ENCODE results near the gene SLC25A41. TPM values are rescaled to one million over a fixed set of nuclear protein-coding genes. Genes with fewer than 3 reads are reported as not detected.
"Not testable (repeated sequence)": the region's sequence is repeated elsewhere in the genome, so short reads cannot be mapped to it uniquely, and the experiment has no call there.

Gene SLC25A41
- total and polyA plus RNA-seq, 2 experiments from 2014 or later: 0.27 to 0.50 TPM

DNA sequence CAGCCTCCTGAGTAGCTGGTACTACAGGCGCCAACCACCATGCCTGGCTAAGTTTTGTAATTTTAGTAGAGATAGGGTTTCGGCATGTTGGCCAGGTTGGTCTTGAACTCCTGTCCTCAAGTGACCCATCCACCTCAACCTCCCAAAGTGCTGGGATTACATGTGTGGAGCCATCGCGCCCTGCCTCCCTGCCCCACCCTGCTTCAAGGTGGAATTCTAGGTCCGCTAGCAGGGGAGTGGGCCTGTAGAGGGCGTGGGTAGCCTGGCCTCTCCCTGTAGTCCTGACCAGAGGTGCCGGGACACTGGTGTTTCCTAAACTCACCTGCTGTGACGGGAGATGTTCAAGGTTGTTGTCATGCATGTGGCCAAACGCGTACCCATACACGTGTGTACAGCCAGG, 398 bp downstream of the SLC25A41 start:
- no peaks in the 10 kb centered on the region for H3K4me1 ChIP-seq (ENCODE audit: insufficient read depth)
- H3K27ac ChIP-seq: no peak overlapping the region
- no peak overlapping the region for H3K4me3 ChIP-seq
- WGBS (ENCODE audit: low lambda C conversion rate, missing lambda C conversion rate): 82% methylated on average over 11 of the region's 11 CpGs
- no peak overlapping the region for H3K4me2 ChIP-seq
- no peaks in the 10 kb centered on the region for H3K27me3 ChIP-seq
- no peaks in the 10 kb centered on the region for H3K79me2 ChIP-seq
- no peaks in the 10 kb centered on the region for H4K20me1 ChIP-seq (ENCODE audit: insufficient read depth, poor library complexity, severe bottlenecking)
- no peaks in the 10 kb centered on the region for H3K9me3 ChIP-seq (ENCODE audit: low read depth)
- no peak for DNase-seq (ENCODE audit: low spot score)
- H3K36me3 ChIP-seq (replicated peaks; ENCODE audit: insufficient read depth, low read depth): no peaks in the 10 kb centered on the region
- H3K9me2 ChIP-seq (replicated peaks; ENCODE audit: insufficient read depth): no peaks in the 10 kb centered on the region
- H2AFZ ChIP-seq: no peak overlapping the region
- TF ChIP-seq, protein P1, sequence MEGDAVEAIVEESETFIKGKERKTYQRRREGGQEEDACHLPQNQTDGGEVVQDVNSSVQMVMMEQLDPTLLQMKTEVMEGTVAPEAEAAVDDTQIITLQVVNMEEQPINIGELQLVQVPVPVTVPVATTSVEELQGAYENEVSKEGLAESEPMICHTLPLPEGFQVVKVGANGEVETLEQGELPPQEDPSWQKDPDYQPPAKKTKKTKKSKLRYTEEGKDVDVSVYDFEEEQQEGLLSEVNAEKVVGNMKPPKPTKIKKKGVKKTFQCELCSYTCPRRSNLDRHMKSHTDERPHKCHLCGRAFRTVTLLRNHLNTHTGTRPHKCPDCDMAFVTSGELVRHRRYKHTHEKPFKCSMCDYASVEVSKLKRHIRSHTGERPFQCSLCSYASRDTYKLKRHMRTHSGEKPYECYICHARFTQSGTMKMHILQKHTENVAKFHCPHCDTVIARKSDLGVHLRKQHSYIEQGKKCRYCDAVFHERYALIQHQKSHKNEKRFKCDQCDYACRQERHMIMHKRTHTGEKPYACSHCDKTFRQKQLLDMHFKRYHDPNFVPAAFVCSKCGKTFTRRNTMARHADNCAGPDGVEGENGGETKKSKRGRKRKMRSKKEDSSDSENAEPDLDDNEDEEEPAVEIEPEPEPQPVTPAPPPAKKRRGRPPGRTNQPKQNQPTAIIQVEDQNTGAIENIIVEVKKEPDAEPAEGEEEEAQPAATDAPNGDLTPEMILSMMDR (IDR thresholded peaks at IDR 0.05; ENCODE audit: poor library complexity): no peak
- TF ChIP-seq EZH2phosphoT487 (IDR thresholded peaks at IDR 0.05; ENCODE audit: low read depth, severe bottlenecking, unreplicated experiment) (no peak), EZH2 (IDR thresholded peaks at IDR 0.05; ENCODE audit: borderline replicate concordance) (no peak)

DNA sequence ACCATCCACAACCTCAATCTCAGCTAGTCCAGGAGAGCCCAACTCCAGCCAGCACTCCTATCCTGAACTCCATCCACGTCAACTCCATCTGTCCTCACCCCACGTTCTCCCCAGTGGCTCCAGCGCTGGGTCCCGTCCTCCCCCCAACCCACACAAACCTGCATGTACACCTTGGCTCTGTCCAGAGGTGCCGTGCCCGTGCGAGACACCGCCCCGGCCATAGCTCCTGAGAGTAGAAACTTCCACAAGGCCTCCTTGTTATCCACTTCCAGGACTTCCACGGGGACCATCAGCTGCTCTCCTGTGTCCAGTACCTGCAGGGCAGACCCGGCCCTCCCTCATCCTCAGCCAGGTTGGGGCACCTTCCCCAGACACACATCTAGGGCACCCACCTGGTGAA, 1.7 kb downstream of the SLC25A41 start:
- no peak overlapping the region for H3K27ac ChIP-seq
- no peaks in the 10 kb centered on the region for H3K36me3 ChIP-seq (replicated peaks; ENCODE audit: insufficient read depth, low read depth)
- H3K27me3 ChIP-seq: no peaks in the 10 kb centered on the region
- H3K79me2 ChIP-seq: no peaks in the 10 kb centered on the region
- no peaks in the 10 kb centered on the region for H3K9me3 ChIP-seq (ENCODE audit: low read depth)
- 96% methylated on average over 11 of the region's 11 CpGs for WGBS (ENCODE audit: low lambda C conversion rate, missing lambda C conversion rate)
- no peaks in the 10 kb centered on the region for H3K9me2 ChIP-seq (replicated peaks; ENCODE audit: insufficient read depth)
- TF ChIP-seq EZH2phosphoT487 (IDR thresholded peaks at IDR 0.05; ENCODE audit: low read depth, severe bottlenecking, unreplicated experiment) (no peak), EZH2 (IDR thresholded peaks at IDR 0.05; ENCODE audit: borderline replicate concordance) (no peak)
- TF ChIP-seq, protein P1 (IDR thresholded peaks at IDR 0.05; ENCODE audit: poor library complexity): no peak
- no peaks in the 10 kb centered on the region for H4K20me1 ChIP-seq (ENCODE audit: insufficient read depth, poor library complexity, severe bottlenecking)
- no peak for DNase-seq (ENCODE audit: low spot score)
- no peak overlapping the region for H3K4me2 ChIP-seq
- H3K4me3 ChIP-seq: no peak overlapping the region
- no peaks in the 10 kb centered on the region for H3K4me1 ChIP-seq (ENCODE audit: insufficient read depth)
- no peak overlapping the region for H2AFZ ChIP-seq

DNA sequence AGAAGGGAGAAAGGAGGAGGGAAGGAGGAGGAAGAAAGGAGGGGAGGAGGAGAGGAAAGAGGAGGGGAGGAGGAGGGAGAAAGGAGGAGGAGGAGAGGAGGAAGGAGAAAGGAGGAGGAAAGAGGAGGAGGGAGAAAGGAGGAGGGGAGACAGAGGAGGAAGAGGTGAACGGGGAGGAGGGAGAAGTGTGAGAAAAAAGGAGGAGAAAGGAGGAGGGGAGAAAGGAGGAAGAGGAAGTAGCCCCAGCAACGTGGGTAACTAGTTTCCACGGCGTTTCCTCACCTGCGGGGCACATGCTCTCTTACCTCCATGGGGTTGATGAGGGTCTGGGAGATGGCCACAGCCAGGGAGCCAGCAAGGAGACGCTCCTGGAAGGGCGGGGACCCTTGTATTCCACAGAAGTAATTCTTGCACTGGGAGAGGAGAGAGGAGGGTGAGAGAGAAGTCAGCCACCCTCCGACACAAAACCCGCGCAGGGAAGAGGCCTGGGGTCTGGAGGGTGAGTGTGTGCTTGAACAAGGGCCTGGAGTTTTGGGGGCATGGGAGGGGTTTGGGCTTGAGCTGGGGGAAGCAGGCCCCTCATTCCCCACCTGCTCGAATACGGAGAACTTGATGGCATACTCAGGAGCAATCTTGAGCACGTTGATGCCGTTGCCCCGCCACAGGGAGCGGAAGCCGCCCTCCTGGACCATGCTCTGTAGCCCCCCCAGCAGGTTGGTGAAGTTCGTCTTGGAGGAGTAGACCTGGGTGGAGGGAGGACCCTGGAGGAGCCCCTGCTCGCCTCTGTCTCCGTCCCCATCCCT, 3.9 kb downstream of the SLC25A41 start:
- Histone ChIP-seq H3K9me2 (replicated peaks; ENCODE audit: insufficient read depth) (no peaks in the 10 kb centered on the region), H3K4me1 (ENCODE audit: insufficient read depth) (no peaks in the 10 kb centered on the region), H3K27ac (no peak overlapping the region), H3K27me3 (no peaks in the 10 kb centered on the region), H3K79me2 (no peaks in the 10 kb centered on the region), H3K9me3 (ENCODE audit: low read depth) (no peaks in the 10 kb centered on the region), H3K4me3 (no peak overlapping the region), H4K20me1 (ENCODE audit: insufficient read depth, poor library complexity, severe bottlenecking) (no peaks in the 10 kb centered on the region), H3K4me2 (no peak overlapping the region), H2AFZ (no peak overlapping the region), H3K36me3 (replicated peaks; ENCODE audit: insufficient read depth, low read depth) (no peaks in the 10 kb centered on the region)
- no peak for TF ChIP-seq EZH2 (IDR thresholded peaks at IDR 0.05; ENCODE audit: borderline replicate concordance)
- TF ChIP-seq, protein P1 (IDR thresholded peaks at IDR 0.05; ENCODE audit: poor library complexity): no peak
- no peak for TF ChIP-seq EZH2phosphoT487 (IDR thresholded peaks at IDR 0.05; ENCODE audit: low read depth, severe bottlenecking, unreplicated experiment)
- no peak for DNase-seq (ENCODE audit: low spot score)
- 76% methylated on average over 10 of the region's 20 CpGs for WGBS (ENCODE audit: low lambda C conversion rate, missing lambda C conversion rate)

DNA sequence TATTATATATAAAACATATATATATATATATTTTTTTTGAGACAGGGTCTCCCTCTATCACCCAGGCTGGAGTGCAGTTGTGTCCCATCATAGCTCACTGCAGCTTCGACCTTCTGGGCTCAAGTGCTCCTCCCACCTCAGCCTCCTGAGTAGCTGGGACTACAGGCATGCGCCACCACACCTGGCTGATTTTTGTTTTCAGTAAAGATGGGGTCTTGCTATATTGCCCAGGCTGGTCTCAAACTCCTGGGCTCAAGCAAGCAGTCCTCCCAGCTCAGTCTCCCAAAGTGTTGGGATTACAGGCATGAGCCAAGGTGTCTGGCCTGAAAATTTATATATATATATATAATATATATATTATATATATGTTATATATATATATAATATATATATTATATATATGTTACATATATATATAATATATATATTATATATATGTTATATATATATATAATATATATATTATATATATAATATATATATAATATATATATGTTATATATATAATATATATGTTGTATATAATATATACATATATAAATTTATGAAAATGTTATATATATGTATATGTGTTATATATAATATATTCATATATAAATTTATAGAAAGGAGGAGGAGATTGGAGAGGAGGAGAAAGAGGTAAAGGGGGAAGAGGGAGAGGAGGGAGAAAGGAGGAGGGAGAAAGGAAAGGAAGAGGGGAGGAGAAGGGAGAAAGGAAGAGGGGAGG, 4.7 kb downstream of the SLC25A41 start:
- WGBS (ENCODE audit: low lambda C conversion rate, missing lambda C conversion rate): 88% methylated on average over 2 of the region's 2 CpGs
- H3K4me2 ChIP-seq; H3K27me3 ChIP-seq; H3K79me2 ChIP-seq; H4K20me1 ChIP-seq (ENCODE audit: insufficient read depth, poor library complexity, severe bottlenecking); H3K4me1 ChIP-seq (ENCODE audit: insufficient read depth); H3K36me3 ChIP-seq (replicated peaks; ENCODE audit: insufficient read depth, low read depth); DNase-seq (ENCODE audit: low spot score); H2AFZ ChIP-seq; H3K9me2 ChIP-seq (replicated peaks; ENCODE audit: insufficient read depth); H3K9me3 ChIP-seq (ENCODE audit: low read depth); H3K27ac ChIP-seq; H3K4me3 ChIP-seq: not testable (repeated sequence)
